Measurements from ENCODE around the gene MEAK7.
"Not testable (repeated sequence)": the region's sequence is repeated elsewhere in the genome, so short reads cannot be mapped to it uniquely, and the experiment has no call there.

MEAK7 gene

GRCh38 chr16:84519855-84520254 is 15.4 kb upstream of the MEAK7 start:
- TF ChIP-seq EZH2 (IDR thresholded peaks at IDR 0.05) (no peak), POLR2AphosphoS5 (IDR thresholded peaks at IDR 0.05; ENCODE audit: borderline replicate concordance, low read depth, low read length) (no peak), FOXP2 (optimal IDR thresholded peaks at IDR 0.05; ENCODE audit: control extremely low read depth, extremely low read length, insufficient read depth) (no peak)
- no peak for DNase-seq (ENCODE audit: low read depth, low spot score)
- H3K27ac ChIP-seq = no peak overlapping the region

GRCh38 chr16:84518804-84519341 is 14.4 kb upstream of the MEAK7 start:
- H3K36me3 ChIP-seq (ENCODE audit: insufficient read depth, low read length) = no peaks in the 10 kb centered on the region
- no peak overlapping the region for H3K9ac ChIP-seq (ENCODE audit: insufficient read length)
- no peak overlapping the region for H3K4me3 ChIP-seq
- TF ChIP-seq POLR2AphosphoS5 (IDR thresholded peaks at IDR 0.05; ENCODE audit: borderline replicate concordance, low read depth, low read length) (no peak), FOXP2 (optimal IDR thresholded peaks at IDR 0.05; ENCODE audit: control extremely low read depth, extremely low read length, insufficient read depth) (no peak), EZH2 (IDR thresholded peaks at IDR 0.05) (no peak)
- H3K27ac ChIP-seq = no peak overlapping the region
- DNase-seq (ENCODE audit: low read depth, low spot score) = no peak
- H3K9me3 ChIP-seq (ENCODE audit: low read depth, low read length) = no peaks in the 10 kb centered on the region

More at GRCh38 chr16:84519855-84520254, 15.4 kb upstream of the MEAK7 start:
- no peaks in the 10 kb centered on the region for H3K36me3 ChIP-seq (ENCODE audit: insufficient read depth, low read length)
- no peaks in the 10 kb centered on the region for H3K9me3 ChIP-seq (ENCODE audit: low read depth, low read length)
- H3K9ac ChIP-seq (ENCODE audit: insufficient read length) = no peak overlapping the region
- no peak overlapping the region for H3K4me3 ChIP-seq

- H3K36me3 ChIP-seq (ENCODE audit: insufficient read depth, low read length); DNase-seq (ENCODE audit: low read depth, low spot score); H3K9me3 ChIP-seq (ENCODE audit: low read depth, low read length); H3K4me3 ChIP-seq; H3K27ac ChIP-seq; H3K9ac ChIP-seq (ENCODE audit: insufficient read length): not testable (repeated sequence)
These were observed 13.8 kb upstream of the MEAK7 start for GRCh38 chr16:84518220-84518619.

- H3K27ac ChIP-seq = peak overlapping the region; percentile 45; the same call in 1 of the 2 replicates
- H3K9ac ChIP-seq (ENCODE audit: insufficient read length) = no peak overlapping the region
- TF ChIP-seq EZH2 (IDR thresholded peaks at IDR 0.05) = no peak
- TF ChIP-seq POLR2AphosphoS5 (IDR thresholded peaks at IDR 0.05; ENCODE audit: borderline replicate concordance, low read depth, low read length) = no peak
- no peak for TF ChIP-seq FOXP2 (optimal IDR thresholded peaks at IDR 0.05; ENCODE audit: control extremely low read depth, extremely low read length, insufficient read depth)
- peak overlapping the region; percentile 6; the same call in 1 of the 2 replicates for H3K4me3 ChIP-seq
- no peak for DNase-seq (ENCODE audit: low read depth, low spot score)
- H3K9me3 ChIP-seq (ENCODE audit: low read depth, low read length) = no peaks in the 10 kb centered on the region
- H3K36me3 ChIP-seq (ENCODE audit: insufficient read depth, low read length) = no peaks in the 10 kb centered on the region
These were observed 12.9 kb upstream of the MEAK7 start for GRCh38 chr16:84517366-84517765.

- no peak overlapping the region for H3K4me3 ChIP-seq
- no peak for DNase-seq (ENCODE audit: low read depth, low spot score)
- H3K27ac ChIP-seq = no peak overlapping the region
- TF ChIP-seq EZH2 (IDR thresholded peaks at IDR 0.05) = no peak
- H3K36me3 ChIP-seq (ENCODE audit: insufficient read depth, low read length) = no peaks in the 10 kb centered on the region
- H3K9ac ChIP-seq (ENCODE audit: insufficient read length) = no peak overlapping the region
- no peaks in the 10 kb centered on the region for H3K9me3 ChIP-seq (ENCODE audit: low read depth, low read length)
These were observed 10.7 kb upstream of the MEAK7 start for GRCh38 chr16:84514874-84515835.

GRCh38 chr16:84514295-84514873 is 9.9 kb upstream of the MEAK7 start:
- Histone ChIP-seq H3K27ac (no peak overlapping the region), H3K36me3 (ENCODE audit: insufficient read depth, low read length) (no peaks in the 10 kb centered on the region), H3K9ac (ENCODE audit: insufficient read length) (no peak overlapping the region)

GRCh38 chr16:84513666-84514065 is 9.2 kb upstream of the MEAK7 start:
- no peaks in the 10 kb centered on the region for H3K36me3 ChIP-seq (ENCODE audit: insufficient read depth, low read length)
- H3K9me3 ChIP-seq (ENCODE audit: low read depth, low read length) = no peaks in the 10 kb centered on the region
- no peak overlapping the region for H3K27ac ChIP-seq
- H3K4me3 ChIP-seq = no peak overlapping the region
- DNase-seq (ENCODE audit: low read depth, low spot score) = no peak
- TF ChIP-seq EZH2 (IDR thresholded peaks at IDR 0.05) (no peak), FOXP2 (optimal IDR thresholded peaks at IDR 0.05; ENCODE audit: control extremely low read depth, extremely low read length, insufficient read depth) (no peak), POLR2AphosphoS5 (IDR thresholded peaks at IDR 0.05; ENCODE audit: borderline replicate concordance, low read depth, low read length) (no peak)
- no peak overlapping the region for H3K9ac ChIP-seq (ENCODE audit: insufficient read length)

More at GRCh38 chr16:84514295-84514873, 9.9 kb upstream of the MEAK7 start:
- TF ChIP-seq POLR2AphosphoS5 (IDR thresholded peaks at IDR 0.05; ENCODE audit: borderline replicate concordance, low read depth, low read length) (no peak), EZH2 (IDR thresholded peaks at IDR 0.05) (no peak), FOXP2 (optimal IDR thresholded peaks at IDR 0.05; ENCODE audit: control extremely low read depth, extremely low read length, insufficient read depth) (no peak)
- DNase-seq (ENCODE audit: low read depth, low spot score) = no peak
- Histone ChIP-seq H3K9me3 (ENCODE audit: low read depth, low read length) (no peaks in the 10 kb centered on the region), H3K4me3 (no peak overlapping the region)

GRCh38 chr16:84513123-84513522 is 8.7 kb upstream of the MEAK7 start:
- DNase-seq (ENCODE audit: low read depth, low spot score) = no peak
- Histone ChIP-seq H3K9me3 (ENCODE audit: low read depth, low read length) (no peaks in the 10 kb centered on the region), H3K36me3 (ENCODE audit: insufficient read depth, low read length) (no peaks in the 10 kb centered on the region), H3K27ac (no peak overlapping the region), H3K9ac (ENCODE audit: insufficient read length) (no peak overlapping the region), H3K4me3 (no peak overlapping the region)
- no peak for TF ChIP-seq EZH2 (IDR thresholded peaks at IDR 0.05)
- TF ChIP-seq POLR2AphosphoS5 (IDR thresholded peaks at IDR 0.05; ENCODE audit: borderline replicate concordance, low read depth, low read length) = no peak
- TF ChIP-seq FOXP2 (optimal IDR thresholded peaks at IDR 0.05; ENCODE audit: control extremely low read depth, extremely low read length, insufficient read depth) = no peak

Measured in SK-N-MC (cell line).